CD4-positive, alpha-beta T cell treated with Interleukin-6 at 100 ng/mL for 8 hours (primary cell): ENCODE data around the gene LMCD1.
A peak's percentile ranks its signal among the peaks of the same experiment; 100 is the strongest.

Experiments
- DNase-seq: peaks from one replicate; pipeline ENCODE4 v3.0.0-alpha.2; 2020; ENCODE audit warnings: mixed read lengths, low spot score

Gene LMCD1

DNA sequence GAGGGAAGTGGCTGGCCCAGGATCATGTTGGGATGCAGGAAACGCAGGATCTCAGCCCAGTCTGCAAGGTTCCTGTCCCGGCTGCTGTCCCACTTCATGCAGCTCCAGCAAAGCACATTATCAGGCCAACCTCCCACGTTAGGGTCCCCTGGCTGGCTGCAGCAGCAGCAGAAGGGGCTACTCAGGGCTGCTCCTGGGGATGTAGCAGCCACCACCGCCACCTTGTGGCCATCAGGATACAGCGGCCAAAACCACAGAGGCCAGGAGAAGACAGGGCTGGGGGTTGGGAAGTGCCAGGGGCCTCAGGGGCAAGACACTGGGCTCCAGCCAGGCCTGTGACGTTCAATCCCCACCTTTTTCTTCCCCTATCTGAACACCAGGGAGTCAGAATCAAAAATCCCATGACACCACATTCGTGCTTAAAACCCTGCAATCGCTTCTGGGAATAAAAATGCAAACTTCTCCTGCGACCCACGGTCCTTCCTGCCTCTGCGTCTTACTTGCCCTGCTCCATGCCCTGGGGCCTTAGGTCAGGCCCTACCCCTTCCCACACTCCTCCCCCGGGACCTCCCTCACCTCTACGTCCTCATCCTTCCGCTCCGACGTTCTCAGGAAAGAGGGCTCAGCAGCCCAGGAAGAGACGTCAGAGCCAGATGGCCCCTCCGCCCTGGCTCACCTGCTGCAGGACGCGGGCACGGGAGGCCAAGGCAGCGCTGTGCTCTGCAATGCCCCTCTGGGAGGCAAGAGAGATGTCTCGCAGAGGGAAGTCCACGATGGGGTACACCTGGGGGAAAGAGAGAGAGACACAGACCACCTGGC, 121.5 kb downstream of the LMCD1 start:
- peak; percentile 11 for DNase-seq

DNA sequence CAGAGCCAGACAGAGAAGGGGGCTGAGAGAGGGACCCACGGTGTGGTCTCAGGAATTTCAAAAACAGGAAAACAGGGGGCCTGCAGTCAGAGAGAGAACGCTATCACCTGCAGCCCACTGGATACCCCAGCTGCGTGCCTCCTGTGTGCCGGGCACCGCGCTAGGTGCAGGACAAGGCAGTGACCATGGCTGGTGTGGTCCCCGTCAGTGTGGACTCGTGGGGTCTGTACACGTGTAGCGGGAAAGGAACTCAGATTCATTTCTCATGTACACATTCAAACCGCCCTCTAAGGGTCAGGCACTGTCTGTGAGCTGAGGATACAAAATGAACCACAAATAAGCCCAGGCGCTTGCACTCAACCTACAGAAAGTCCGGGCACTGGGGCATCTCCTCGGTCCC, 122.1 kb downstream of the LMCD1 start:
- DNase-seq: no peak
